ENCODE data around the gene PHKB.

DNA sequence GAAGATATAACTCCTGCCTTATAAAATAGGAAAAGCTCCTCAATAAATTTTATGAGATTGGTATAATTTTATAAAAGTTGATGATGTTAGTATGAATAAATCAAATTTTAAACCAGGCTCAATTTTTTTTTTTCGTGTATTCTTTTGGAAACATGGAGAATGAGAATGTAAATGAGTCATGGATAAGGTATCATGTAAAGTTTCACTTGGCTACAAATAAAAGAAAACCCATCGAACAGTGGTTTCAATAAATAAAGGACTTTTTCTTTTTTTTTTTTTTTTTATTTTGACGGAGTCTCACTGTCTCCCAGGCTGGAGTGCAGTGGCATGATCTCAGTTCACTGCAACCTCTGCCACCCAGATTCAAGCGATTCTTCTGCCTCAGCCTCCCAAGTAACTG is 67.3 kb downstream of the PHKB start:
- TF ChIP-seq, protein P1, sequence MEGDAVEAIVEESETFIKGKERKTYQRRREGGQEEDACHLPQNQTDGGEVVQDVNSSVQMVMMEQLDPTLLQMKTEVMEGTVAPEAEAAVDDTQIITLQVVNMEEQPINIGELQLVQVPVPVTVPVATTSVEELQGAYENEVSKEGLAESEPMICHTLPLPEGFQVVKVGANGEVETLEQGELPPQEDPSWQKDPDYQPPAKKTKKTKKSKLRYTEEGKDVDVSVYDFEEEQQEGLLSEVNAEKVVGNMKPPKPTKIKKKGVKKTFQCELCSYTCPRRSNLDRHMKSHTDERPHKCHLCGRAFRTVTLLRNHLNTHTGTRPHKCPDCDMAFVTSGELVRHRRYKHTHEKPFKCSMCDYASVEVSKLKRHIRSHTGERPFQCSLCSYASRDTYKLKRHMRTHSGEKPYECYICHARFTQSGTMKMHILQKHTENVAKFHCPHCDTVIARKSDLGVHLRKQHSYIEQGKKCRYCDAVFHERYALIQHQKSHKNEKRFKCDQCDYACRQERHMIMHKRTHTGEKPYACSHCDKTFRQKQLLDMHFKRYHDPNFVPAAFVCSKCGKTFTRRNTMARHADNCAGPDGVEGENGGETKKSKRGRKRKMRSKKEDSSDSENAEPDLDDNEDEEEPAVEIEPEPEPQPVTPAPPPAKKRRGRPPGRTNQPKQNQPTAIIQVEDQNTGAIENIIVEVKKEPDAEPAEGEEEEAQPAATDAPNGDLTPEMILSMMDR (IDR thresholded peaks at IDR 0.05; ENCODE audit: low read length) = no peak
- no peak for TF ChIP-seq EZH2 (optimal IDR thresholded peaks at IDR 0.05; ENCODE audit: low read depth, low read length)
- TF ChIP-seq EZH2phosphoT487 (IDR thresholded peaks at IDR 0.05; ENCODE audit: low read length) = no peak

All from MM.1S (cell line).